SW480 (cell line): Measurements from ENCODE around the gene ENGASE.

Source experiments
- DNase-seq: peaks from one replicate; pipeline ENCODE4 v3.0.0-alpha.2; 2016; ENCODE audit warnings: low spot score

Gene ENGASE

GRCh38 chr17:79039886-79040285, 34.7 kb upstream of the ENGASE start:
- DNase-seq, result no peak

GRCh38 chr17:79041041-79041570, 33.5 kb upstream of the ENGASE start:
- no peak for DNase-seq

DNA sequence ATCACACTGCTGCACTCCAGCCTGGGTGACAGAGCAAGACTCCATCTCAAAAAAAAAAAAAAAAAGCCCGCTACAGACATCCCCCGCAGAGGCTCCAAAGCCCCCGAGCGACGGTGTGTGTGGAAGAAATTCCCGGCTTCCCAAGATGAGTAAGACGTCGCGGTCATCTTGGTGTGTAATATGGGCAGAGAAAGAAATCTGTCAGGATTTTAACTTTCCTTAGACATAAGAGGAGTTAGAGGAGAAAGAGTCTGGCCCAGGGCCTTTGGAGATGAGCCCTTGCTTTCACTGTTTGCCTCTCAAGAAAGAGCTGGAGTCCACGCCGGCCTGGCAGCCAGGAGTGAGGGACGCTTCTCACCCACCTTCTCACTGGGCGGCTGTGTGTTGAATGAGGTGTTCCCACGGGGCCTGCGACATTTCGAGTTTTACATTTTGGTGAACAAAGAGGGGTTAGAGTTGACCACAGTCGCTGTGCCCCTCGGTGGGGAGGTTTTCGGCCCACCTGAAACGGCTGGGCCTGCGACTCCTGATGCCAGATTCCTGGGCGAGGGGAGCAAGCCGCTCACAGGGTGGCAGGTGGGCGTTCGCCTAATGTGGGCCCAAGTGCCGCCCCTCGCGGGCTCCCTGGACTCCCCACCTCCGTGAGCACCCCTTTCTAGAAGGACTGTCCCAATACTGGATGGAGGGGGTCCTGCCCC, 32.8 kb upstream of the ENGASE start:
- DNase-seq, result no peak

DNA sequence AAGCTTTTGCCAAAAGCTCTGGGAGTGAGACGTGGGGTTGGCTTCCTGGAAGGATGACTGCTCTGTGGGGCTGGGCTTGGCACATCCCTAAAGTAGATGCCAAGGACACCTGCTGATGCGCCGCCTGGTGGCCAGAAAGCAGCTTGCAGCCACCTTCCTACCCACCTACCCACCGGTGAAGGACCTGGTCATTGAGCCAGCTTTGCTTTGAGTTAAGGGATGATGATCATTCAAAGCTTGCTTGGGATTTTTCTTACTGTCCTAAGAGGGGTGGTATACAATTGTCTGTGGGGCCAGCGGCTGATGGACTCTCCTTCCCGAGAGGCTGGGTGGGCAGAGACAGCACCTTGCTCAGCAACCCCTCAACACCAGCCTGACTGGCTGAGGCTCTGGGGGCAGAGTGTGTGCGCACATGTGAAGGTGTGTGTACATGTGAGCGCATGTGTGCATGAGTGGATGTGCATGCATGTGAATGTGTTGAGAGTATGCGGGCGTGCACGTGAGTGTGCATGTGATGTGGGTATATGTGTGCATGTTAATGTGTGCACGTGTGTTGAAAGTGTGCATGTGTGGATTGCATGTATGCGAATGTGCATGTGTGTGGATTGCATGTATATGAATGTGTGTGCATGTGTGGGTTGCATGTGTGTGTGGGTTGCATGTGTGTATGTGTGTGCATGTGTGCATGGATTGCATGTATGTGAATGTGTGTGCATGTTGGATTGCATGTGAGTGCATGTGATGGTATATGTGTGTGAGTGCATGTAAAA, 32.0 kb upstream of the ENGASE start:
- DNase-seq, result peak; percentile 60

GRCh38 chr17:79043191-79043930, 31.3 kb upstream of the ENGASE start:
- no peak for DNase-seq

DNA sequence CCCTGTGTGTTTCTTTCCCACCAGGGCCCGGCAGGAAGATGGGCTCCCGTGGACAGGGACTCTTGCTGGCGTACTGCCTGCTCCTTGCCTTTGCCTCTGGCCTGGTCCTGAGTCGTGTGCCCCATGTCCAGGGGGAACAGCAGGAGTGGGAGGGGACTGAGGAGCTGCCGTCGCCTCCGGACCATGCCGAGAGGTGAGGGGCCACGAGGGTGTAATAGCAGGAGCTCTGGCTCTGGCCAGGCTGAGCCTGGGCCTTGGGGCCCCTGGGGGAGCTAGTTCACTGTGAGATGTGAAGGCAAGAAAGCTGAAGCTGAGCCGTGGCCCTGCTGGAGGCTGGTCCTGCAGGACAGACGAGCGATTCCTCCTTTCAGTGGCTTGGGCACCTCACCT, 30.7 kb upstream of the ENGASE start:
- no peak for DNase-seq

- DNase-seq, result no peak
Measured at GRCh38 chr17:79044462-79044861, 30.2 kb upstream of the ENGASE start.

GRCh38 chr17:79045001-79045729, 29.5 kb upstream of the ENGASE start:
- no peak for DNase-seq

- peak; percentile 60 for DNase-seq
Measured at GRCh38 chr17:79045842-79046196, 28.8 kb upstream of the ENGASE start.

- DNase-seq, result no peak
Measured at GRCh38 chr17:79046197-79046915, 28.3 kb upstream of the ENGASE start.

DNA sequence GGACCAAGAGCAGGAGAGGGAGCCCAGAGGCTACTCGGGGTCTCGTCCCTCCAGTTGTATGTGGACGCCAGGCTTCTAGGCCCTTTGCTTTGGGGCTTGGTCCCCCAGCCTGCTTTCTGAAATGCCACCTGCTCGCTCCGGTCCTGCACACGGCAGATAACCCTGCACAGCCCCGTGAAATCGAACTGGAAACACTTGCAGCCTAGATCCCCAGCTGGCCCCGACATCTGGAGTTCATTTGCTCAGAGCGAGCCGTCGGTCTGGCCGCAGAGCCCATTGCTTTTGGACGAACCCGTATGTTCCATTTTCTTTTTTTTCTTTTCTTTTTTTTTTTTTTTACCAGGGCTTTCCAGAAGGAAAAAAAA, 27.7 kb upstream of the ENGASE start:
- DNase-seq, result no peak

GRCh38 chr17:79047291-79047920, 27.2 kb upstream of the ENGASE start:
- no peak for DNase-seq

GRCh38 chr17:79047923-79048825, 26.4 kb upstream of the ENGASE start:
- no peak for DNase-seq

- DNase-seq, result no peak
Measured at GRCh38 chr17:79048826-79049755, 25.5 kb upstream of the ENGASE start.

DNA sequence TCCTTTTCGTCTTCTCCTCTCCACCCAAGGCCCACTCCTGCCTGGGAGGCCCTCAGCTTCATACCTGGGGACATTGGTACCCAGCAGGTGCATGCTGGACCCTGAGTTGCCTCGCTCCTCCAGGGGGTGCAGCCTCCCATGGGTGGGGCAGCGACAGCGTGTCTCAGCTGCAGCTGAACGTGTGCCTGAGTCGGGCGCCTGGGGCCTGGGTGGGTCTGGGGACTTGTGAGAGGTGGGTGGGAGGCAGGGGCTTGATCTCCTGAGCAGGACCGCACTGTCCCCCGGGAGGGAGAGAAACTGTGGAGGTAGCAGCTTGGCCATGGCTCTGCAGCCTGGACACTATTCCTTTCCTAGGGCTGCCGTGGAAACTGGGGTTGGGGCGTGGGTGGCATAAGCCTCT, 24.8 kb upstream of the ENGASE start:
- no peak for DNase-seq

DNA sequence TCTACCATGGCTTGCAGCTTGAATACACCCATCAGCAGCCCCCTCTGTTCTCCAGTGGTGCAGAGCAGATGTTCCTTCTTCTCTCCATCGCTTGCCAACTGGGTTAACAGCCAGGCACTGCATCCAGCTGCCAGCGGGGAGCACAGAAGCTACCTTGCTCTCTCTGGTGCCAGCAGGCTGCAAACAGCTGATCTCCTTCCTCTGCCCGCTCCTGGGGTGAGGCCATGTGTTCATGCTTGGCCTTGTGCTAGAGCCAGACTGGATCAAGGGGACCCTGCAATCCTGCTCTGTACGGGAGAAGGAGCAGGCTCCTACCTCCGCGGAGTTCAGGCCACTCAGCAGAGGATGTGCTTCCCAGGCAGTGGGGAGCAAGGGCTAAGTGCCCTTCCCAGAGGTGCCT, 24.1 kb upstream of the ENGASE start:
- no peak for DNase-seq

DNA sequence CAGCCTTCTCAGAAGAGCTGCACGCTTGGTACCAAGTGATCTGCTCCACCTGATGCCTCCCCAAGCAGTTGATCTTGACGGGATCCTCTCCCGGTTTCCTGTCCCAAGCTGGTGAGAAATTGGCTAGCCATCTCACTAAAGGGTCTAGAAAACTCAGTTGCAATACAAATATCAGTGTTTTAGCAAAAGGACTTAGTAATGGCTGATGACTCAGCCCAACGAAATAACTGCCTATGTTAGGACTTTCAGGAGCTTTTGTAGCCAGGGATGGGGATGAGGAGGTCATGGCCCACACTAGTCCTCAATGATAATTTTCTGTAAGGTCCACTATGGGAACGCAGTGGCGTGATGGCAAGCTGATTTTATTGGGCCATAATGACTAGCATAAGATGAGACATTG, 23.3 kb upstream of the ENGASE start:
- DNase-seq, result no peak

DNA sequence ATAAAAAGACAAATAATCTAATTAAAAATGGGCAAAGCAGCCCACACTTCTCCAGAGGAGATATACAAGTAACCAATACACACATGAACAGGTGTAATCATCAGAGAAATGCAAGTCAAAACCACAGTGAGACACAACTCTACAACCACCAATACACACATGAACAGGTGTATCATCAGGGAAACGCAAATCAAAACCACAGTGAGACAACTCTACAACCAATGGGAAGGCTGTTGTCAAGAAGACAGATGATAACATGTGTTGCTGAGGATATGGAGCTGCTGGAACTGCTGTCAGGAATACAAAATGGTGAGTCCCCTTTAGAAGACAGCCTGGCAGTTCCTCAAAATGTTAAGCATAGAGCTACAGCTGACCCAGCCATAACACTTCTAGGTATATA, 22.5 kb upstream of the ENGASE start:
- DNase-seq, result no peak
